ENCODE results near the gene CSTB.
A peak's percentile ranks its signal among the peaks of the same experiment; 100 is the strongest.

CSTB gene

GRCh38 chr21:43775190-43775589, 918 bp downstream of the CSTB start:
- H3K27ac ChIP-seq = peak overlapping the region; percentile 94
- ChIA-PET CTCF (no interaction called here), POLR2A (ENCODE audit: low non-redundant PET) (no interaction called here)
- no peak for DNase-seq (ENCODE audit: low spot score)
- TF ChIP-seq CTCF (conservative IDR thresholded peaks at IDR 0.05; ENCODE audit: low read depth) = no peak

- ChIA-PET CTCF (no interaction called here), POLR2A (ENCODE audit: low non-redundant PET) (interaction anchor here (0.6 kb wide), 1 partner anchor 38 kb away, joined by 3 read pairs; no protein-coding TSS in a partner anchor)
- DNase-seq (ENCODE audit: low spot score) = no peak
- no peak for TF ChIP-seq CTCF (conservative IDR thresholded peaks at IDR 0.05; ENCODE audit: low read depth)
- peak overlapping the region; percentile 94 for H3K27ac ChIP-seq
These were observed 1.9 kb downstream of the CSTB start for GRCh38 chr21:43774163-43774562.

GRCh38 chr21:43772425-43772821, 3.7 kb downstream of the CSTB start:
- ChIA-PET CTCF (no interaction called here), POLR2A (ENCODE audit: low non-redundant PET) (interaction anchor here (0.5 kb wide), 1 partner anchor 51 kb away, joined by 6 read pairs; no protein-coding TSS in a partner anchor)
- no peak for TF ChIP-seq CTCF (conservative IDR thresholded peaks at IDR 0.05; ENCODE audit: low read depth)
- no peak for DNase-seq (ENCODE audit: low spot score)
- peak overlapping the region; percentile 94 for H3K27ac ChIP-seq

GRCh38 chr21:43771698-43772424, 4.2 kb downstream of the CSTB start:
- POLR2A ChIA-PET (ENCODE audit: low non-redundant PET) = no interaction called here
- H3K27ac ChIP-seq = peak overlapping the region; percentile 94
- no peak for DNase-seq (ENCODE audit: low spot score)
- CTCF ChIA-PET = no interaction called here
- no peak for TF ChIP-seq CTCF (conservative IDR thresholded peaks at IDR 0.05; ENCODE audit: low read depth)

GRCh38 chr21:43771199-43771675, 4.9 kb downstream of the CSTB start:
- no peak for TF ChIP-seq CTCF (conservative IDR thresholded peaks at IDR 0.05; ENCODE audit: low read depth)
- peak overlapping the region; percentile 94 for H3K27ac ChIP-seq
- no peak for DNase-seq (ENCODE audit: low spot score)
- ChIA-PET CTCF (no interaction called here), POLR2A (ENCODE audit: low non-redundant PET) (no interaction called here)

- peak overlapping the region; percentile 94 for H3K27ac ChIP-seq
- no peak for DNase-seq (ENCODE audit: low spot score)
- ChIA-PET POLR2A (ENCODE audit: low non-redundant PET) (interaction anchor here (0.6 kb wide), 1 partner anchor 168 kb away, joined by 6 read pairs; no protein-coding TSS in a partner anchor), CTCF (no interaction called here)
- TF ChIP-seq CTCF (conservative IDR thresholded peaks at IDR 0.05; ENCODE audit: low read depth) = no peak
These were observed 5.9 kb downstream of the CSTB start for GRCh38 chr21:43770066-43770655.
